NCI-H1436 (cell line): Measurements from ENCODE around the gene TSPAN31.

Experiments used
- DNase-seq: peaks from one replicate; lab custom pipeline; 2025; lab: John Stamatoyannopoulos, UW

Gene TSPAN31

DNA sequence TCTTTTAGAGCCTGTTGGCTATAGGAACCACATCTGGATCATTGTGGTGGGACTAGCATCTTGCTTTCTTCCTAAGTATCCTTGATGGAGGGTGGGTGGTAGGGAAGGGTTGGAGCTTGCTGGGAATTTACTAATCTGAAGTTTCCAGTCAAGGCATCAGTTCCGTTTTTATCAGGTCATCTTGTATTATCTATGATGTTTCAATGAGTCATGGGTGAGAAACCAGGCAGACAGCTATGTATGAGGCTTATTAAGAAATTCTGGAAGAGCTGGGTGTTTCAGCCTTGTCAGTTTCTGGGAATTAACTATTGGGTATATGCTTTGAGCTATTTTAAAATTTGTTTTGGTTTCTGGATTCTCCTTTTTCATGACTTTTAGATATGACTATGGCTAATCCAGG, 49.1 kb downstream of the TSPAN31 start:
- DNase-seq = no peak

- no peak for DNase-seq
Measured at GRCh38 chr12:57795354-57795753, 50.5 kb downstream of the TSPAN31 start.

- DNase-seq = no peak
Measured at GRCh38 chr12:57796996-57797395, 52.2 kb downstream of the TSPAN31 start.

DNA sequence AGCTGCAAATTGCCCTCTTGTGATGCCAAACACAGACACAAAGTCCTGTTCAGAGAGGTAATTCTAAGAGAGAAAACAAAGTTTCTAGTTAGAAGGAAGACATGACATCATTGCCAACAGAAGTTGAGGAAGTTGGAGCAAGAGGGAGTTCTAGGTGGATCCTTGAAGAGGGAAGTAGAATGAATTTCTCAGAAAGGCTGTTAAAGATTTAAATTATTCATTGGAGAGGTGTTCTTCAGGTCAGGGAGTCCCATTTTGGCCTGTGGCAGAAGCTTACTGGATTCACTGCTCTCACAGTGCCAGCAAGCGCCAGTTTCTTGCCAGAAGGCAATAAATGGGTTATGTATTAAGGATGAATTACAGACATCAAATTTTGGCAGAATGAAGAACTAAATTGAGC, 53.1 kb downstream of the TSPAN31 start:
- DNase-seq = no peak
